Measurements from ENCODE around the gene ECSIT.
"Not testable (repeated sequence)": the region's sequence is repeated elsewhere in the genome, so short reads cannot be mapped to it uniquely, and the experiment has no call there.

ECSIT gene

DNA sequence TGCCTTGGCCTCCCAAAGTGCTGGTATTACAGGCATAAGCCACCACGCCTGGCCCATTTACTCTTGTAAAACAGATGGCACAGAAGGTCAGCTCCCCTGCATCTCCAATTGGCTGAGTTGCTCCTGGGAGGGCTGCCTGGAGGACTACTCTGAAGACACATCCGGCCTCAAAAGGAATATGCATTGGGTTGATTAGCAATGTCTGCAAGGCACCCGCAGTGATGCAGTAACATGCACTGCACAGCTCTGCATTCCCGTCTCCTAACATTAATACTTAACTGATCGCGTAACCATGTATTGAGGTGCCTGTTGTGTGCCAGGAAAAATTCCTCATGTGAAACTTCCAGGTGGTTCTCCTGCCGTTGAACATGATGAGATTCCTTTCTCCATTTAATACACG, 53.1 kb downstream of the ECSIT start:
- DNase-seq (ENCODE audit: low read depth), result no peak

- DNase-seq (ENCODE audit: low read depth), result not testable (repeated sequence)
Observed at GRCh38 chr19:11475343-11475742, 53.6 kb downstream of the ECSIT start.

DNA sequence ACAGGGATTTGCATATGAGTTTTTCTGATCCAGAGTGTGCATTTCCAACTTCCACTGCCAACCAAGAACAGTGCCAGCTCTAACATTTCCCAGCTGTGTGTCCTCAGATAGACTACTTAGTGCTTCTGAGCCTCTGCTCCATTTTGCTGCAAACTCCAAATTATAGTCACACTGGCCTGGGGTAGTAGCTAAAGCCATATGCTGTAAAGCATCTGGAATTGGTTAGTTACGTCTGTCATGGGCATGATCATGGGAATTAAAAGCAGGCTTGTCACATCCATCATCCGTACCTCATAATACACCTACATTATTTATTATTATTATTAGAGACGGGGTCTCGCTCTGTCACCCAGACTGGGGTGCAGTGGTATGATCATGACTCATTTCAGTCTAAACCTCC, 55.2 kb downstream of the ECSIT start:
- no peak for DNase-seq (ENCODE audit: low read depth)

DNA sequence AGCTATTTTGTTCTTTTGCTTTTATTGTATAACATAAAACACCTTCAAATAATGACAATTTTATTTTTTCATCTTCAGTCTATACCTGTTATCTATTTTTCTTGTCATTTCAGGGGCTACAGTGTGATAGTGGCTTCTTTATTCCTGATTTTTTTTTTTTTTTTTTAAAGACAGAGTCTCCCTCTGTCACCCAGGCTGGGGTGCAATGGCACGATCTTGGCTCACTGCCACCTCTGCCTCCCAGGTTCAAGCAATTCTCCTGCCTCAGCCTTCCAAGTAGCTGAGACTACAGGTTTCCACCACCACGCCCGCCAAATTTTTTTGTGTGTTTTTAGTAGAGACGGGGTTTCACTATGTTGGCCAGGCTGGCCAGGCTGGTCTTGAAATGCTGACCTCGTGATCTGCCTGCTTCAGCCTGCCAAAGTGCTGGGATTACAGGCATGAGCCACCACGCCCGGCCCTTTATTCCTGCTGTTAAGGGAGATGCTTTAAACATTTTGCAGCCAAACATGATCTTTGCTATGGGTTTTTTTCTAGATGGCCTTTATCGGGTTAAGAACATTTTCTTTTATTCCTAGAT, 60.6 kb downstream of the ECSIT start:
- DNase-seq (ENCODE audit: low read depth), result not testable (repeated sequence)

DNA sequence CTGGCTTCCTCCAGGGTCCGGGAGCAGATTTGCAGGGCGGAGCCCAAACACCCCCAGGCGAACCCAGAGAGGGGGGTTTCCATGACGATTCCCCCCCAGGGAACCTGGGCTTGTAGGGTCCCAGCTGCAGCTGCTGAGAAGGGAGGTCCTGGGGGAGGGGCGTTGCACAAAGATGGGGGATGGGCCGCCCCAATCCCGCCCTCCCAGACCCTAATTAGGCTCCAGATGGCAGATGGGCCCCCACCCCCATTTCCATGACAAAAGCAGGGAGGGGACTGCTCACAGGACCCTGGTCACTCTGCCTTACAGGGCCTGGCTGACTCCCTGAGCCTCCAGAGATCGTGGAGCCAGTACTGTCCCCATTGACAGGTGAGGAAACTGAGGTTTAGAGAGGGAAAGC, 63.3 kb downstream of the ECSIT start:
- no peak for DNase-seq (ENCODE audit: low read depth)

DNA sequence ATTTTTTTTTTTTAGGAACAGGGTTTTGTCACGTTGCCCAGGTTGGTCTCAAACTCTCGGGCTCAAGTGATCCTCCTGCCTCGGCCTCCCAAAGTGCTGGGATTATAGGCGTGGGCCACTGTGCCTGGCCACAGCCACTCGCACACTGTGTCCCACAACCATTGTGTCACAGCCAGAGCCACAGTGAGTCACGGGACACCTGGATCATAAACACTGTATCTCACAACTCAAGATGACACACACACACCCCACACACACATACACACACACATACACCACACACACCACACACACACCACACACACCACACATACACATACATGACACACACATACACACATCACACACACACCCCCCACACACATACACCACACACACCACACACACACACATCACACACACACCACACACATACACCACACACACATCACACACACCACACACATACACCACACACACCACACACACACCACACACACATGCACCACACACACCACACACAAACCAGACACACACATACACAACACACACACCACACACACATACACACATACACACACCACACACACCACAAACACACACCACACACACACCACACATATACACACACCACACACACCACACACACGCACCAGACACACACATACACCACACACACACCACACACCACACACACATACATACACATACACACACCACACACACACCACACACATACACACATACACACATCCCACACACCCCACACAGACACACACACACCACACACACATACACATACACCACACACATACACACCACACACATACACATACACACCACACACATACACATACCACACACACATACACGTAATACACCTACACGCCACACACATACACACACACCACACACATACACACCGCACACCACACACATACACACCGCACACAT, 64.3 kb downstream of the ECSIT start:
- no peak for DNase-seq (ENCODE audit: low read depth)

GRCh38 chr19:11463391-11463790, 65.5 kb downstream of the ECSIT start:
- no peak for DNase-seq (ENCODE audit: low read depth)

- no peak for DNase-seq (ENCODE audit: low read depth)
Observed at GRCh38 chr19:11461453-11461852, 67.5 kb downstream of the ECSIT start.

GRCh38 chr19:11460207-11460606, 68.7 kb downstream of the ECSIT start:
- DNase-seq (ENCODE audit: low read depth), result no peak

DNA sequence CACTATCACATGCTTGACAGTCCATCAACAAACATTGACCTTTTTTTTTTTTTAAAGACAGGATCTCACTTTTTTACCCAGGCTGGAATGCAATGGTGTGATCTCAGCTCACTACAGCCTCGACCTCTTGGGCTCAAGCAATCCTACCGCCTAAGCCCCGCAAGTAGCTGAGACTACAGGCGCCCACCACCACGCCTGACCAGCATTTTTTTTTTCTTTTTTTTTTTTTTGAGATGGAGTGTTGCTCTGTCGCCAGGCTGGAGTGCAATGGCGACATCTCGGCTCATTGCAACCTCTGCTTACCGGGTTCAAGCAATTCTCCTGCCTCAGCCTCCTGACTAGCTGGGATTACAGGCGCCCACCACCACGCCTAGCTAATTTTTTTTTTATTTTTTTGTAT, 70.0 kb downstream of the ECSIT start:
- not testable (repeated sequence) for DNase-seq (ENCODE audit: low read depth)

DNA sequence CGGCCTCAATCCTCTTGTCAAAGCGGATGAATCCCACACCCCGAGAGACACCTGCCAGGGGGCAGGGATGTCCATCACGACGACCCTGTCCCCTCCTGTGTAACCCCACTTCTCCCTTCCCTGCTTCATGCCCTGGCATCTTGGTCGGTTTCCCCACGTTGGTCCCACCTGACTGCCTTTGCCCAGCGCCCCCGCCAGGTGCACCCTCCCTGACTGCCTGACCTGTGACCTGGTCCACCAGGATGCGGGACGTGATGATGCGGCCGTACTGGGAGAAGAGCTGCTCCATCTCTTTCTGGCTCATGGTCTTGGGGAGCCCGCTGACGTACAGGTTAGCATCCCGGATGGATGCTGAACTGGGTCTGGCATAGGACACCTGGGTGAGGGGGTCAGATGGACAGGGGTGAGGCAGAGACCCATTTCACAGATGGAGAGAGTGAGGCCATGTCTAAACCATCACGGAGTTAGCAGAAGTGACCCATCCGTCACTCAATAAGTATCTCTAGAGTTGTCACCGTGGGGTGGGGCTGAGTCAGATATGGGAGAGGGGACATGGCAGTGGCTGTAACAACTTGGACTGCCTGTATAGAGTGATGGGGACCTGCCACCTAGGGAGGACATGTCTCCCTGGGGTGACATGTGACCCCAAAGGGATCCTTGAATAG, 70.6 kb downstream of the ECSIT start:
- no peak for DNase-seq (ENCODE audit: low read depth)

DNA sequence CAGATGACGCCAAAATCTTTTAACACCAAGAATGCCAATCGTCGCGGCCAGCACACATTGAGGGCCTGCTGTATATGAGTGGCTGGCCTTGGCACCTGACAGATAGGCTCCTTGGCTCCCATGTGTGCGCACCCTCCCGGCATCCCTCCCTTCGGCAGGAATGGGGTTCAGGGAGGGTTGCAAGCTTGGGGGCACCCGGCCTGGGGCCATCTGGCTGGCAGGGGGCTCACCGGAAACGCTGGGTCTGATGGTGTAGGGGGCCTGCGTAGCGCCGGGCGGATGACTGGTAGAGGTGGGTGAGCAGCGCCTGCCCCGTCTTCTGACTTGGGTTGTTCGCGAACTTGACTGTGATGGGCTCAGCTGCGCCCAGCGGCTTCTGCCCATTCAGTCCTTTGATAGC, 71.1 kb downstream of the ECSIT start:
- DNase-seq (ENCODE audit: low read depth), result no peak

- DNase-seq (ENCODE audit: low read depth), result no peak
Observed at GRCh38 chr19:11457115-11457514, 71.8 kb downstream of the ECSIT start.

DNA sequence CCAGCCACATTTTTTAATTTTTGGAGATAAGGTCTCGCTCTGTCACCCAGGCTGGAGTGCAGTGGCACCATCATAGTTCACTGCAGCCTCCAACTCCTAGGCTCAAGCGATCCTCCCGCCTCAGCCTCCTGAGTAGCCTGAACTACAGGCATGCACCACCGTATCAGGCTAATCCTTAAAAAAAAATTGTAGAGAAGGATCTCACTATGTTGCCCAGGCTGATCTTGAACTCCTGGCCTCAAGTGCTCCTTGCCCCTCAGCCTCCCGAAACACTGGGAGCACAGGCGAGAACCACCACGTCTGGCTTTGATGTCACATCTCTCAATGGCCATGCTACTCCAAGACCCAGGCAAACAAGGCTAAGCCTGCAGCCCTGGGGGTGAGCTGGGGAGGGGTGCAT, 72.3 kb downstream of the ECSIT start:
- DNase-seq (ENCODE audit: low read depth), result no peak
